HG03064 (cell line): ENCODE results near the gene KIF3C.
A peak's percentile ranks its signal among the peaks of the same experiment; 100 is the strongest.
"Not testable (repeated sequence)": the region's sequence is repeated elsewhere in the genome, so short reads cannot be mapped to it uniquely, and the experiment has no call there.

Experiments used
- ATAC-seq: cut with Tn5 transposase; IDR thresholded peaks from one replicate; pipeline ENCODE4 v1.9.1; 2021; ENCODE audit warnings: low read depth; ENCODE audit not compliant: unreplicated experiment

The KIF3C gene

GRCh38 chr2:25982273-25982967 lies at the start of gene KIF3C:
Gene KIF3C, minus strand, starts transcription at chr2:25982497. Its CDS starts 580 bp downstream, at chr2:25981917.
- ATAC-seq, result peak; percentile 73

- not testable (repeated sequence) for ATAC-seq
These were observed 45.8 kb upstream of the KIF3C start for GRCh38 chr2:26028083-26028482.

- no peak for ATAC-seq
These were observed 43.2 kb upstream of the KIF3C start for GRCh38 chr2:26025509-26025908.

- no peak for ATAC-seq
These were observed 42.0 kb upstream of the KIF3C start for GRCh38 chr2:26024260-26024659.

GRCh38 chr2:26020231-26020640 lies 37.9 kb upstream of the KIF3C start:
- ATAC-seq, result no peak

GRCh38 chr2:26018184-26019055 lies 36.1 kb upstream of the KIF3C start:
- no peak for ATAC-seq

- no peak for ATAC-seq
These were observed 35.3 kb upstream of the KIF3C start for GRCh38 chr2:26017464-26018183.

- not testable (repeated sequence) for ATAC-seq
These were observed 34.4 kb upstream of the KIF3C start for GRCh38 chr2:26016706-26017045.

- no peak for ATAC-seq
These were observed 33.9 kb upstream of the KIF3C start for GRCh38 chr2:26016012-26016705.

GRCh38 chr2:26013668-26014067 lies 31.4 kb upstream of the KIF3C start:
- no peak for ATAC-seq

- no peak for ATAC-seq
These were observed 29.9 kb upstream of the KIF3C start for GRCh38 chr2:26011990-26012856.

GRCh38 chr2:26011609-26011989 lies 29.3 kb upstream of the KIF3C start:
- ATAC-seq, result no peak

- ATAC-seq, result no peak
These were observed 28.6 kb upstream of the KIF3C start for GRCh38 chr2:26010943-26011342.

- no peak for ATAC-seq
These were observed 27.3 kb upstream of the KIF3C start for GRCh38 chr2:26009567-26009963.

- no peak for ATAC-seq
These were observed 26.7 kb upstream of the KIF3C start for GRCh38 chr2:26008851-26009566.

GRCh38 chr2:26008095-26008494 lies 25.8 kb upstream of the KIF3C start:
- no peak for ATAC-seq

- no peak for ATAC-seq
These were observed 20.5 kb upstream of the KIF3C start for GRCh38 chr2:26002632-26003310.

- ATAC-seq, result no peak
These were observed 19.6 kb upstream of the KIF3C start for GRCh38 chr2:26001743-26002351.
